HFF-Myc (cell line): ENCODE data around the gene C17orf67.

Experiments used
- DNase-seq: peaks from one replicate; pipeline ENCODE4 v3.0.0-alpha.2; 2011; ENCODE audit warnings: low read depth; ENCODE audit errors: extremely low read depth
- H3K4me3 ChIP-seq: replicated peaks from 2 replicates; pipeline ENCODE4 v1.5.1; 2011; ENCODE audit warnings: low read depth, mild to moderate bottlenecking, control low read depth, low read length
- TF ChIP-seq, protein P1 (sequence below): IDR thresholded peaks from 2 replicates; pipeline ENCODE4 v1.5.1; 2012; ENCODE audit warnings: mild to moderate bottlenecking, low read depth, low read length, control low read depth; ENCODE audit errors: missing control alignments

The C17orf67 gene

DNA sequence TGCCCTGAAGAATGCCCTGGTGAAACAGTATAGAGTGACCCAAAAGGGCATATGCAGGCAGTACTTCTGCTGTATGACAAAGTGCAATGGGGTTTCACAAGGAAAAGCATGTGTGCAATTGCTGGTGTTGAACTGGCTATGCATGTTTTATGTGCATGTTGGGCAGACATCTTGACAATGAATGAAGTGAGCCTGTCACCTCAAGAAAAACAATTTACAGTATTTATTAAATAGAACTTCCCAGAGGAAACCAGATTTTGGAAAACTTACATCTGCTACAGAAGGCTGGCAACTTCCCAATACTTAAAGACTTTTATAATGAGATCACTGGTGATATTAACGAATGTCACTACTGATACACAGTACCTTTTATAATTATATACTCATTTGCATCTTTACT is 30.6 kb downstream of the C17orf67 start:
- TF ChIP-seq, protein P1, sequence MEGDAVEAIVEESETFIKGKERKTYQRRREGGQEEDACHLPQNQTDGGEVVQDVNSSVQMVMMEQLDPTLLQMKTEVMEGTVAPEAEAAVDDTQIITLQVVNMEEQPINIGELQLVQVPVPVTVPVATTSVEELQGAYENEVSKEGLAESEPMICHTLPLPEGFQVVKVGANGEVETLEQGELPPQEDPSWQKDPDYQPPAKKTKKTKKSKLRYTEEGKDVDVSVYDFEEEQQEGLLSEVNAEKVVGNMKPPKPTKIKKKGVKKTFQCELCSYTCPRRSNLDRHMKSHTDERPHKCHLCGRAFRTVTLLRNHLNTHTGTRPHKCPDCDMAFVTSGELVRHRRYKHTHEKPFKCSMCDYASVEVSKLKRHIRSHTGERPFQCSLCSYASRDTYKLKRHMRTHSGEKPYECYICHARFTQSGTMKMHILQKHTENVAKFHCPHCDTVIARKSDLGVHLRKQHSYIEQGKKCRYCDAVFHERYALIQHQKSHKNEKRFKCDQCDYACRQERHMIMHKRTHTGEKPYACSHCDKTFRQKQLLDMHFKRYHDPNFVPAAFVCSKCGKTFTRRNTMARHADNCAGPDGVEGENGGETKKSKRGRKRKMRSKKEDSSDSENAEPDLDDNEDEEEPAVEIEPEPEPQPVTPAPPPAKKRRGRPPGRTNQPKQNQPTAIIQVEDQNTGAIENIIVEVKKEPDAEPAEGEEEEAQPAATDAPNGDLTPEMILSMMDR, result no peak
- H3K4me3 ChIP-seq, result no peak overlapping the region
- DNase-seq, result no peak

DNA sequence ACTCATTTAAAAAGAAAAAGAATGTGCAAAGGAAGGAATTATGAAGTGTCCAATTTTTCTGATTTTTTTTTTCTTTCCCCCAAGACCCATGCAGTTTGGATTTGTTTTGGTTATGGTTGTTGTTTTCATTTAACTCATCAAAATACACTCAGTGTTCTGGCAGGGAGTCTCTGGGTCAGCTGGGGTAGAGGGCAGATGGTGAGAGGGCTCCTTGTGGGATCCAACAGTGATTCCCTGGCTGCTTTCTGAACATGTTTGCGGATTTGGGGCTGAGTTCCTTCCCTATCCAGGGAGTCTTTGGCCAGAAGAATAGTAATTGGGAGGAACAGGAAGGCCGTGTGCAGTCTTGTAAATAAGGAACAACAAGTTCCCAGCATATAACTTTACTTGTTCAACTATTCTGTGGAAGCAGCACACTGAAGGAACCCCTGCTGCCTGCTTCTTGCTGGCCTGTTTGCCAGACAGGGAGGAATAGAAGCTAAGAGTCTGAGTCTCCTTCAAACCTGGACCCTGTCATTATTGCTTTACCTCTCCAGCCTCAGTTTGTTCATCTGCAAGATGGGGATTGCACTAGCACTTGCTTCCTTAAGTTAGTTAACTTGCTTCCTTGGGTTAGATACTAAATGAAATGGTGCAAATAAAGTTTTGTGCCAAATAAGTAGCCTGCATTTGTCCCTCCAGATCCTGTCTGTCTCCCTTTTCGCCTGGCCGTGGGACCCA is 32.1 kb downstream of the C17orf67 start:
- DNase-seq, result no peak
- no peak overlapping the region for H3K4me3 ChIP-seq
- TF ChIP-seq, protein P1, result no peak

GRCh38 chr17:56798916-56799315 is 34.8 kb downstream of the C17orf67 start:
- TF ChIP-seq, protein P1, result no peak
- no peak overlapping the region for H3K4me3 ChIP-seq
- no peak for DNase-seq

GRCh38 chr17:56796536-56796935 is 37.2 kb downstream of the C17orf67 start:
- H3K4me3 ChIP-seq, result no peak overlapping the region
- TF ChIP-seq, protein P1, result no peak
- no peak for DNase-seq

DNA sequence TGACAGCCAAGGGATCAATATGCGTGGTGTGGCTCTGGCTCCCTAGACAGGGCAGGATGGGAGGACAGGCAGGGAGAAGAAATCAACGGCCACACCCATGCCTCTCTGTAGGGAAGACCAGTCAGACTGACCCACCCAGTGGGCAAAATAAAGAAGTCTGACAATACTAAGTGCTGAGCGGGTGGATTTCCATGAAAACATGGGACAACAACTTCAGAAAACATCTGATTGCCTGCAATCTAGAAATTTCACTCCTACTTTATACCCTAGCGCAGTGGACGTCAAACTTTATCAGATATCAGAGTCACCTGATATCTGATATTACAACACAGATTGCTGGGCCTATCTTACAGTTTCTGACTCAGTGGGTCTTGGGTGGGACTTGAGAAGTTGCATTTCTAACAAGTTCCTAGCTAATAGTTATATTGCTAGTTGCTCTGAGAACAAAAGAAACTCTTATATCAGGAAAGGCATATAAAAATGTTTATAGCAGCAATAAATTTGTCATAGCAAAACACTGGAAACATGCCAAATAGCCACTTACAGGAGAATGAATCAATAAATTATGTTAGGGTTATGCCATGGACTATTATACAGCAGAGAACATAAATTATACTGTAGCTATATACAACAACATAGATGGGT is 38.4 kb downstream of the C17orf67 start:
- no peak for DNase-seq
- TF ChIP-seq, protein P1, result no peak
- H3K4me3 ChIP-seq, result no peak overlapping the region

GRCh38 chr17:56793957-56794356 is 39.8 kb downstream of the C17orf67 start:
- TF ChIP-seq, protein P1, result no peak
- no peak for DNase-seq
- no peak overlapping the region for H3K4me3 ChIP-seq
